Activated CD4-positive, alpha-beta memory T cell treated with anti-CD3 and anti-CD28 coated beads, Interleukin-2, amount 10 ng/mL, durations not matched to agents 7 days and 5 days (primary cell): ENCODE results near the gene SNRNP48. TPM values are rescaled to one million over a fixed set of nuclear protein-coding genes. Genes with fewer than 3 reads are reported as not detected.

Source experiments
- CTCF ChIA-PET: fragments of 350-600 bp; sonication (Branson Sonifier 250); formaldehyde crosslinking; loops from one replicate; lab custom pipeline; 2021; ENCODE audit warnings: antibody characterized with exemption, inconsistent platforms; lab: Charles Lee
- POLR2A ChIA-PET: fragments of 350-600 bp; sonication (Branson Sonifier 250); formaldehyde crosslinking; loops from one replicate; lab custom pipeline; 2021; ENCODE audit warnings: antibody characterized with exemption; lab: Charles Lee
- DNase-seq: peaks from one replicate; pipeline ENCODE4 v3.0.0-alpha.2; 2020
- H3K27ac Mint-ChIP-seq: one replicate; pipeline ENCODE4 v1.8.0; 2021; ENCODE audit warnings: mild to moderate bottlenecking, mixed read lengths
- H3K27me3 Mint-ChIP-seq: one replicate; pipeline ENCODE4 v1.8.0; 2021; ENCODE audit warnings: mixed read lengths
- H3K36me3 Mint-ChIP-seq: one replicate; pipeline ENCODE4 v1.8.0; 2021; ENCODE audit warnings: low read depth, mixed read lengths
- H3K4me1 Mint-ChIP-seq: one replicate; pipeline ENCODE4 v1.8.0; 2021; ENCODE audit warnings: mixed read lengths
- H3K4me3 Mint-ChIP-seq: one replicate; pipeline ENCODE4 v1.8.0; 2021; ENCODE audit warnings: mild to moderate bottlenecking, mixed read lengths
- H3K9me3 Mint-ChIP-seq: one replicate; pipeline ENCODE4 v1.8.0; 2021; ENCODE audit warnings: mixed read lengths
- total RNA-seq, 2 experiments: library from RNA; stranded (reverse); gene quantifications; one replicate each; pipeline ENCODE4 v1.2.3, GENCODE V29; 2021

Gene SNRNP48
- total RNA-seq, 2 experiments from 2014 or later = 16.5 TPM

GRCh38 chr6:7566617-7567173, 23.3 kb upstream of the SNRNP48 start:
- peaks cover 36% of the 10 kb centered on the region for H3K27me3 Mint-ChIP-seq
- H3K9me3 Mint-ChIP-seq = no peaks in the 10 kb centered on the region
- DNase-seq = no peak
- no peaks in the 10 kb centered on the region for H3K4me1 Mint-ChIP-seq
- no peaks in the 10 kb centered on the region for H3K36me3 Mint-ChIP-seq
- POLR2A ChIA-PET = no interaction called here
- H3K4me3 Mint-ChIP-seq = no peak overlapping the region
- no peak overlapping the region for H3K27ac Mint-ChIP-seq
- CTCF ChIA-PET = no interaction called here

- Mint-ChIP-seq H3K27ac (no peak overlapping the region), H3K27me3 (peaks cover 38% of the 10 kb centered on the region), H3K4me1 (no peaks in the 10 kb centered on the region), H3K4me3 (no peak overlapping the region), H3K9me3 (no peaks in the 10 kb centered on the region), H3K36me3 (no peaks in the 10 kb centered on the region)
- ChIA-PET CTCF (interaction anchor here (0.6 kb wide), 1 partner anchor 143 kb away, joined by 6 read pairs; no protein-coding TSS in a partner anchor), POLR2A (no interaction called here)
- DNase-seq = no peak
Observed at GRCh38 chr6:7568021-7568420, 22.0 kb upstream of the SNRNP48 start.

- Mint-ChIP-seq H3K4me3 (no peak overlapping the region), H3K27me3 (peaks cover 36% of the 10 kb centered on the region), H3K9me3 (no peaks in the 10 kb centered on the region), H3K4me1 (no peaks in the 10 kb centered on the region), H3K36me3 (no peaks in the 10 kb centered on the region), H3K27ac (no peak overlapping the region)
- ChIA-PET POLR2A (no interaction called here), CTCF (no interaction called here)
- DNase-seq = no peak
Observed at GRCh38 chr6:7569082-7569481, 20.9 kb upstream of the SNRNP48 start.

- H3K36me3 Mint-ChIP-seq = no peaks in the 10 kb centered on the region
- H3K4me3 Mint-ChIP-seq = no peak overlapping the region
- H3K9me3 Mint-ChIP-seq = no peaks in the 10 kb centered on the region
- POLR2A ChIA-PET = no interaction called here
- CTCF ChIA-PET = no interaction called here
- H3K27me3 Mint-ChIP-seq = peaks cover 43% of the 10 kb centered on the region
- H3K27ac Mint-ChIP-seq = no peak overlapping the region
- no peaks in the 10 kb centered on the region for H3K4me1 Mint-ChIP-seq
- DNase-seq = no peak
Observed at GRCh38 chr6:7572213-7572943, 17.6 kb upstream of the SNRNP48 start.

- Mint-ChIP-seq H3K27ac (no peak overlapping the region), H3K9me3 (no peaks in the 10 kb centered on the region), H3K4me3 (no peak overlapping the region), H3K27me3 (peaks cover 43% of the 10 kb centered on the region), H3K36me3 (no peaks in the 10 kb centered on the region), H3K4me1 (no peaks in the 10 kb centered on the region)
- DNase-seq = no peak
- CTCF ChIA-PET = no interaction called here
- POLR2A ChIA-PET = no interaction called here
Observed at GRCh38 chr6:7574500-7574899, 15.5 kb upstream of the SNRNP48 start.

- Mint-ChIP-seq H3K27me3 (peaks cover 26% of the 10 kb centered on the region), H3K4me1 (no peaks in the 10 kb centered on the region), H3K9me3 (no peaks in the 10 kb centered on the region), H3K27ac (no peak overlapping the region), H3K4me3 (no peak overlapping the region), H3K36me3 (no peaks in the 10 kb centered on the region)
- DNase-seq = no peak
- CTCF ChIA-PET = no interaction called here
- POLR2A ChIA-PET = no interaction called here
Observed at GRCh38 chr6:7578516-7578915, 11.5 kb upstream of the SNRNP48 start.

- CTCF ChIA-PET = no interaction called here
- H3K27me3 Mint-ChIP-seq = peaks cover 23% of the 10 kb centered on the region
Observed at GRCh38 chr6:7578931-7579330, 11.1 kb upstream of the SNRNP48 start.

GRCh38 chr6:7579851-7580250, 10.1 kb upstream of the SNRNP48 start:
- no peak overlapping the region for H3K27ac Mint-ChIP-seq
- H3K4me3 Mint-ChIP-seq = no peak overlapping the region
- H3K9me3 Mint-ChIP-seq = no peaks in the 10 kb centered on the region
- DNase-seq = no peak
- H3K36me3 Mint-ChIP-seq = no peaks in the 10 kb centered on the region
- ChIA-PET POLR2A (interaction anchor here (1.3 kb wide), 1 partner anchor 10 kb away, joined by 5 read pairs; the partner anchor contains the start of gene SNRNP48), CTCF (no interaction called here)
- no peaks in the 10 kb centered on the region for H3K4me1 Mint-ChIP-seq
- H3K27me3 Mint-ChIP-seq = peaks cover 17% of the 10 kb centered on the region

More at GRCh38 chr6:7578931-7579330, 11.1 kb upstream of the SNRNP48 start:
- POLR2A ChIA-PET = interaction anchor here (1.3 kb wide), 1 partner anchor 11 kb away, joined by 5 read pairs; the partner anchor contains the start of gene SNRNP48
- DNase-seq = no peak
- no peaks in the 10 kb centered on the region for H3K4me1 Mint-ChIP-seq
- no peak overlapping the region for H3K4me3 Mint-ChIP-seq
- H3K27ac Mint-ChIP-seq = no peak overlapping the region
- no peaks in the 10 kb centered on the region for H3K36me3 Mint-ChIP-seq
- H3K9me3 Mint-ChIP-seq = no peaks in the 10 kb centered on the region

GRCh38 chr6:7580537-7580926, 9.5 kb upstream of the SNRNP48 start:
- DNase-seq = no peak
- peaks cover 12% of the 10 kb centered on the region for H3K27me3 Mint-ChIP-seq
- no peak overlapping the region for H3K4me3 Mint-ChIP-seq
- no peak overlapping the region for H3K27ac Mint-ChIP-seq
- POLR2A ChIA-PET = no interaction called here
- no peaks in the 10 kb centered on the region for H3K36me3 Mint-ChIP-seq
- CTCF ChIA-PET = no interaction called here
- no peaks in the 10 kb centered on the region for H3K4me1 Mint-ChIP-seq
- H3K9me3 Mint-ChIP-seq = no peaks in the 10 kb centered on the region

GRCh38 chr6:7580927-7581618, 8.9 kb upstream of the SNRNP48 start:
- Mint-ChIP-seq H3K4me1 (no peaks in the 10 kb centered on the region), H3K9me3 (no peaks in the 10 kb centered on the region), H3K27me3 (peaks cover 9% of the 10 kb centered on the region)

GRCh38 chr6:7585287-7585930, 4.6 kb upstream of the SNRNP48 start:
- Mint-ChIP-seq H3K36me3 (peaks cover 3% of the 10 kb centered on the region), H3K4me3 (no peak overlapping the region), H3K27me3 (no peaks in the 10 kb centered on the region), H3K4me1 (peaks cover 11% of the 10 kb centered on the region), H3K9me3 (no peaks in the 10 kb centered on the region), H3K27ac (no peak overlapping the region)
- POLR2A ChIA-PET = no interaction called here
- CTCF ChIA-PET = no interaction called here
- no peak for DNase-seq

More at GRCh38 chr6:7580927-7581618, 8.9 kb upstream of the SNRNP48 start:
- H3K27ac Mint-ChIP-seq = no peak overlapping the region
- H3K4me3 Mint-ChIP-seq = no peak overlapping the region
- ChIA-PET CTCF (no interaction called here), POLR2A (no interaction called here)
- no peak for DNase-seq
- H3K36me3 Mint-ChIP-seq = no peaks in the 10 kb centered on the region

- Mint-ChIP-seq H3K4me1 (peaks cover 30% of the 10 kb centered on the region), H3K27me3 (no peaks in the 10 kb centered on the region), H3K36me3 (peaks cover 16% of the 10 kb centered on the region), H3K4me3 (no peak overlapping the region), H3K27ac (no peak overlapping the region), H3K9me3 (no peaks in the 10 kb centered on the region)
- CTCF ChIA-PET = no interaction called here
- POLR2A ChIA-PET = interaction anchor here (1.3 kb wide), 1 partner anchor 197 kb away, joined by 3 read pairs; no protein-coding TSS in a partner anchor
- DNase-seq = no peak
Observed at GRCh38 chr6:7587631-7588100, 2.3 kb upstream of the SNRNP48 start.

GRCh38 chr6:7588506-7588905, 1.5 kb upstream of the SNRNP48 start:
- no peak overlapping the region for H3K4me3 Mint-ChIP-seq
- peaks cover 22% of the 10 kb centered on the region for H3K36me3 Mint-ChIP-seq
- ChIA-PET CTCF (no interaction called here), POLR2A (interaction anchor here (1.3 kb wide), 1 partner anchor 198 kb away, joined by 3 read pairs; no protein-coding TSS in a partner anchor)
- peaks cover 35% of the 10 kb centered on the region for H3K4me1 Mint-ChIP-seq
- H3K27me3 Mint-ChIP-seq = no peaks in the 10 kb centered on the region
- DNase-seq = no peak
- H3K27ac Mint-ChIP-seq = no peak overlapping the region
- H3K9me3 Mint-ChIP-seq = no peaks in the 10 kb centered on the region
